Measurements from ENCODE around the gene C14orf39.

C14orf39 gene

DNA sequence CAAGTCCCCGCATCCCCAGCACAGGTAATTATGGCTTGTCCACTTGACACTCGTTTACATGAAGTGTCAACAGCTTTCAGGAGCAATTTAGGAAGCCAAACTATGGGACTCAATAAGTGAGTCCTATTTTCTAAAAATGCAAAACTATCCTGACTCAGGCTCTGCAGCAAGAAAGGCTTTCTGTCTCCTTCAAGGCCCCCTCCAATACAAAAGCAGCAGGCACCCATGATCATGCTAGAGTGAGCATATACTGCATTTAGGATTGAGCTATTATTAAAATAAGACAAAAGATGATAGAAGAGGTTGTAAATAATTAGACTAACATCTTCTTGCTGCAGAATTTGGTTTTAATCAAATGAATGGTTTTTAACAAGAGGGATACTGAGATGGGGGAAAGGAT lies 26.3 kb upstream of the C14orf39 start:
- TF ChIP-seq, protein P1, sequence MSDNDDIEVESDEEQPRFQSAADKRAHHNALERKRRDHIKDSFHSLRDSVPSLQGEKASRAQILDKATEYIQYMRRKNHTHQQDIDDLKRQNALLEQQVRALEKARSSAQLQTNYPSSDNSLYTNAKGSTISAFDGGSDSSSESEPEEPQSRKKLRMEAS (IDR thresholded peaks at IDR 0.05) = no peak
- TF ChIP-seq FOXM1 (IDR thresholded peaks at IDR 0.05; ENCODE audit: borderline replicate concordance, low read depth) (no peak), NFIC (IDR thresholded peaks at IDR 0.05) (no peak), TAF1 (IDR thresholded peaks at IDR 0.05; ENCODE audit: low read depth) (no peak), EP300 (IDR thresholded peaks at IDR 0.05; ENCODE audit: borderline replicate concordance) (no peak), TEAD4 (IDR thresholded peaks at IDR 0.05) (no peak), TCF12 (IDR thresholded peaks at IDR 0.05; ENCODE audit: low read depth) (no peak), CEBPB (IDR thresholded peaks at IDR 0.05) (no peak), EGR1 (IDR thresholded peaks at IDR 0.05) (no peak), CREB1 (IDR thresholded peaks at IDR 0.05; ENCODE audit: low read depth) (no peak), ZBTB7A (IDR thresholded peaks at IDR 0.05; ENCODE audit: low read depth) (no peak), YY1 (IDR thresholded peaks at IDR 0.05; ENCODE audit: low read depth) (no peak)
- TF ChIP-seq, protein P2, sequence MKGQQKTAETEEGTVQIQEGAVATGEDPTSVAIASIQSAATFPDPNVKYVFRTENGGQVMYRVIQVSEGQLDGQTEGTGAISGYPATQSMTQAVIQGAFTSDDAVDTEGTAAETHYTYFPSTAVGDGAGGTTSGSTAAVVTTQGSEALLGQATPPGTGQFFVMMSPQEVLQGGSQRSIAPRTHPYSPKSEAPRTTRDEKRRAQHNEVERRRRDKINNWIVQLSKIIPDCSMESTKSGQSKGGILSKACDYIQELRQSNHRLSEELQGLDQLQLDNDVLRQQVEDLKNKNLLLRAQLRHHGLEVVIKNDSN (IDR thresholded peaks at IDR 0.05) = no peak

DNA sequence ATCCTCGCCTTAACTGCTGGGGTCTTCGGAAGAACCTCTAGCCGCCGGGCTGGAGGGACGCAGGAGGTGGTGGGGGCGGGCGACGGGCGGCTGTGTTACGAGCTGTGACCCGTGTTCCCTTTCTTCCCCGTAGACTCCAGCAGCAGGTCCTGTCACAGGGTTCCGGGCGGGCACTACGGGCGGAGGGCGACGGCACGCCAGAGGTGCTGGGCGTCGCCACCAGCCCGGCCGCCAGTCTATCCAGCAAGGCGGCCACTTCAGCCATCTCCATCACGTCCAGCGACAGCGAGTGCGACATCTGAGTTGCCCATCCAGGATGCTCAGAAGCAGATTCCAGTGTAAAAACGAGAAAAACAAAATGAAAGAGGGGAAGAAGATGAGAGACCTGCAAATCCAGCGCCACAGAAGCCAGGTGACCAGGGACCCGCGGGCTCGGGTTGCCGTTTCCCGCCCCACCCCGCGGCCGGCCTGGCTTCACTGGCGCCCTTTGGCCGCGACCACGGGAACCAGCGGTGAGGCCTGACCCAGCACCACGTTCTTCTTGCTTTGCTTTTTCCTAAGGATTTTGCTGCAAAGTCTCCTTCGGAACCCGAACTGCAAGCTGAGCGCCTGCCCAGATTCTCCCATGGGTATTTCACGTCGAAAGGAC lies 25.2 kb upstream of the C14orf39 start:
- TF ChIP-seq CEBPB (IDR thresholded peaks at IDR 0.05) (no peak), TCF12 (IDR thresholded peaks at IDR 0.05; ENCODE audit: low read depth) (no peak), EP300 (IDR thresholded peaks at IDR 0.05; ENCODE audit: borderline replicate concordance) (no peak), YY1 (IDR thresholded peaks at IDR 0.05; ENCODE audit: low read depth) (no peak), NFIC (IDR thresholded peaks at IDR 0.05) (no peak), FOXM1 (IDR thresholded peaks at IDR 0.05; ENCODE audit: borderline replicate concordance, low read depth) (no peak), TEAD4 (IDR thresholded peaks at IDR 0.05) (no peak), EGR1 (IDR thresholded peaks at IDR 0.05) (no peak), TAF1 (IDR thresholded peaks at IDR 0.05; ENCODE audit: low read depth) (no peak), RAD21 (IDR thresholded peaks at IDR 0.05; ENCODE audit: low read depth) (no peak), CREB1 (IDR thresholded peaks at IDR 0.05; ENCODE audit: low read depth) (no peak), ZBTB7A (IDR thresholded peaks at IDR 0.05; ENCODE audit: low read depth) (no peak)
- TF ChIP-seq, protein P2 (IDR thresholded peaks at IDR 0.05) = no peak
- TF ChIP-seq, protein P3, sequence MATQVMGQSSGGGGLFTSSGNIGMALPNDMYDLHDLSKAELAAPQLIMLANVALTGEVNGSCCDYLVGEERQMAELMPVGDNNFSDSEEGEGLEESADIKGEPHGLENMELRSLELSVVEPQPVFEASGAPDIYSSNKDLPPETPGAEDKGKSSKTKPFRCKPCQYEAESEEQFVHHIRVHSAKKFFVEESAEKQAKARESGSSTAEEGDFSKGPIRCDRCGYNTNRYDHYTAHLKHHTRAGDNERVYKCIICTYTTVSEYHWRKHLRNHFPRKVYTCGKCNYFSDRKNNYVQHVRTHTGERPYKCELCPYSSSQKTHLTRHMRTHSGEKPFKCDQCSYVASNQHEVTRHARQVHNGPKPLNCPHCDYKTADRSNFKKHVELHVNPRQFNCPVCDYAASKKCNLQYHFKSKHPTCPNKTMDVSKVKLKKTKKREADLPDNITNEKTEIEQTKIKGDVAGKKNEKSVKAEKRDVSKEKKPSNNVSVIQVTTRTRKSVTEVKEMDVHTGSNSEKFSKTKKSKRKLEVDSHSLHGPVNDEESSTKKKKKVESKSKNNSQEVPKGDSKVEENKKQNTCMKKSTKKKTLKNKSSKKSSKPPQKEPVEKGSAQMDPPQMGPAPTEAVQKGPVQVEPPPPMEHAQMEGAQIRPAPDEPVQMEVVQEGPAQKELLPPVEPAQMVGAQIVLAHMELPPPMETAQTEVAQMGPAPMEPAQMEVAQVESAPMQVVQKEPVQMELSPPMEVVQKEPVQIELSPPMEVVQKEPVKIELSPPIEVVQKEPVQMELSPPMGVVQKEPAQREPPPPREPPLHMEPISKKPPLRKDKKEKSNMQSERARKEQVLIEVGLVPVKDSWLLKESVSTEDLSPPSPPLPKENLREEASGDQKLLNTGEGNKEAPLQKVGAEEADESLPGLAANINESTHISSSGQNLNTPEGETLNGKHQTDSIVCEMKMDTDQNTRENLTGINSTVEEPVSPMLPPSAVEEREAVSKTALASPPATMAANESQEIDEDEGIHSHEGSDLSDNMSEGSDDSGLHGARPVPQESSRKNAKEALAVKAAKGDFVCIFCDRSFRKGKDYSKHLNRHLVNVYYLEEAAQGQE (IDR thresholded peaks at IDR 0.05; ENCODE audit: low read depth) = no peak
- TF ChIP-seq, protein P1 (IDR thresholded peaks at IDR 0.05) = no peak

DNA sequence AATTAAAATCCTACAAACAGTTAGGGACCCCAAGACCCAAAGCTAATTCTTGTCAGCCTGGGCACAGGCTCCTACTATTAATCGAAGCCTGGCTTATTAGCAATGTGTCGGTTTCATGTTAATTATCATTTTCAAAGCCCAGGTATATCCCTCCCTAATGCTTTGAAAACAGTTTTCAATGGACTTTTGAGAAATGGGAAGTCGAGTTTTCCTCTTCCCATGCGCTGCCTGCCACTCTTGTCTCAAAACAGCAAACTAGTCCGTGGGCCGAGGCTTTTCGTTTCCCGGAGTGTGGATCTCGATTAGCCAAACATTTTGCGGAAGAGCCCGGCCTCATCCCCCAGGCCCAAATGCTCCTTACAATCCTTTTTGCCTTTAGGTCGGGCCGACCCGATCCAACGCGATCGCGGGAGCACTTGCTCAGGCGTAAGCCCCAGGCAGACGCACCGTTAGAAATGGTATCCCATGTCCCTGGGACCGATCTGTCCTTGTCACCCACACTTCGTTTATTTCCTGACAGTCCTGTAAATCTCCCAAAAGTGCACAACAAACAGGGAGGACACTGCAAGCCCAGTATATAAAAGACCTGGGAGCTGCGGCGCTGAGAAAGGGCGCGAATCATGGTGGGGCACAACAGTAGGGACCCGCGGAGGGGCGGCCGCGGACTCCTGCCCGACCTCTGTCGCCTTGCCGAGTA lies 24.5 kb upstream of the C14orf39 start:
- no peak for TF ChIP-seq ZBTB7A (IDR thresholded peaks at IDR 0.05; ENCODE audit: low read depth)
- TF ChIP-seq, protein P1 (IDR thresholded peaks at IDR 0.05) = no peak
- TF ChIP-seq CEBPB (IDR thresholded peaks at IDR 0.05) = no peak
- no peak for TF ChIP-seq YY1 (IDR thresholded peaks at IDR 0.05; ENCODE audit: low read depth)
- TF ChIP-seq TCF12 (IDR thresholded peaks at IDR 0.05; ENCODE audit: low read depth) = no peak
- no peak for TF ChIP-seq NFIC (IDR thresholded peaks at IDR 0.05)
- no peak for TF ChIP-seq EP300 (IDR thresholded peaks at IDR 0.05; ENCODE audit: borderline replicate concordance)
- TF ChIP-seq, protein P2 (IDR thresholded peaks at IDR 0.05) = no peak
- TF ChIP-seq TEAD4 (IDR thresholded peaks at IDR 0.05) = no peak
- TF ChIP-seq, protein P3 (IDR thresholded peaks at IDR 0.05; ENCODE audit: low read depth) = no peak
- TF ChIP-seq RAD21 (IDR thresholded peaks at IDR 0.05; ENCODE audit: low read depth) = no peak
- no peak for TF ChIP-seq TAF1 (IDR thresholded peaks at IDR 0.05; ENCODE audit: low read depth)
- no peak for TF ChIP-seq EGR1 (IDR thresholded peaks at IDR 0.05)
- no peak for TF ChIP-seq CREB1 (IDR thresholded peaks at IDR 0.05; ENCODE audit: low read depth)
- TF ChIP-seq FOXM1 (IDR thresholded peaks at IDR 0.05; ENCODE audit: borderline replicate concordance, low read depth) = no peak

DNA sequence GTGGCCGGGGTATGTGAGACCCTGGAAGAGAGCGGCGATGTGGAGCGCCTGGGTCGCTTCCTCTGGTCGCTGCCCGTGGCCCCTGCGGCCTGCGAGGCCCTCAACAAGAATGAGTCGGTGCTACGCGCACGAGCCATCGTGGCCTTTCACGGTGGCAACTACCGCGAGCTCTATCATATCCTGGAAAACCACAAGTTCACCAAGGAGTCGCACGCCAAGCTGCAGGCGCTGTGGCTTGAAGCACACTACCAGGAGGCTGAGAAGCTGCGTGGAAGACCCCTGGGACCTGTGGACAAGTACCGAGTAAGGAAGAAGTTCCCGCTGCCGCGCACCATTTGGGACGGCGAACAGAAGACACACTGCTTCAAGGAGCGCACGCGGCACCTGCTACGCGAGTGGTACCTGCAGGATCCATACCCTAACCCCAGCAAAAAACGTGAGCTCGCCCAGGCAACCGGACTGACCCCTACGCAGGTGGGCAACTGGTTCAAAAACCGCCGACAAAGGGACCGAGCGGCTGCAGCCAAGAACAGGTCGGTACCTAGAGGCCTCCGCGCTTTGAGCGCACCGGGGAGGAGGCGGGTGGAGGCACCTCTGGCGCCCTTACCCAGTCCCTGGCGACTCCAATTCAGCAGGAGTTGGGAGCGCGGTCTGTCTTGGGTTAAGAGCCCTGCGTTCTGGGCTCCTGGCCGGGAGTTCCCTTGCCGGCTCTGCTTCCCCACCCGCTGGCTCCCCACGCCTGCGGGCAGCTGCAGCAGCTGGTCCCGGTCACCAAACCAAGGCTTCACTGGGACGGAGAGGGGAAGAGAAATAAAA lies 23.8 kb upstream of the C14orf39 start:
- TF ChIP-seq NFIC (IDR thresholded peaks at IDR 0.05) (no peak), TEAD4 (IDR thresholded peaks at IDR 0.05) (no peak), FOXM1 (IDR thresholded peaks at IDR 0.05; ENCODE audit: borderline replicate concordance, low read depth) (no peak), CEBPB (IDR thresholded peaks at IDR 0.05) (no peak), TAF1 (IDR thresholded peaks at IDR 0.05; ENCODE audit: low read depth) (no peak), YY1 (IDR thresholded peaks at IDR 0.05; ENCODE audit: low read depth) (no peak), CREB1 (IDR thresholded peaks at IDR 0.05; ENCODE audit: low read depth) (no peak)
